ENCODE data around the gene PTPRK. TPM values are rescaled to one million over a fixed set of nuclear protein-coding genes. Genes with fewer than 3 reads are reported as not detected.

The PTPRK gene
- total and polyA plus RNA-seq, 9 of the 15 experiments (the other 6 are each of a cell fraction or from before 2014, with no cell fraction given): 0.04 to 0.51 TPM; not detected in 7

DNA sequence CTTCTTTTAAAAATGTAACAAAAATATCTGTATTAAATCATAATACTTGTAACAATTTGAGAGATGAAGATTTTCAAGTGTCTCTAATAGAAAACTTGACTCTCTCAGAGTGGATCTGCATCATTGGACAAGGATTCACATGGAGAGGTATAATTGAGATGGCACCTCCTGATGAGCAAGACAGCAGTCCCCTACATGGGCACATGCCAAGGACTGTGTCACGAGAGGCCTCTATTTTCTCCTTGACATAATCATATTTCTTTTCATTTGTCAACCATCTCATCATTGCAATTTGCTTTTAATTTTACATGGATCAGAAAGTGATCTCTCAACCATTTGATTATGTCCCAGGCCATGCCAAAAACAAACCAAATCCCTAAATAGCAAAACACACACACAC, 412.7 kb downstream of the PTPRK start (continued):
- TF ChIP-seq KLF10 (CRISPR knock-in tag; IDR thresholded peaks at IDR 0.05): no peak
- no peak for TF ChIP-seq MYBL2 (IDR thresholded peaks at IDR 0.05; ENCODE audit: low read depth)
- TF ChIP-seq MYBL2 (CRISPR knock-in tag; IDR thresholded peaks at IDR 0.05; ENCODE audit: borderline replicate concordance): no peak
- no peak for TF ChIP-seq ZNF212 (CRISPR knock-in tag; IDR thresholded peaks at IDR 0.05)

- H3K4me1 ChIP-seq (replicated peaks in 1 of 2; ENCODE audit: control insufficient read depth in 2 of 2, insufficient read depth in 2 of 2, low read length in 2 of 2): no peaks in the 10 kb centered on the region
- H4K20me1 ChIP-seq (replicated peaks; ENCODE audit: control insufficient read depth, insufficient read depth, low read length): no peaks in the 10 kb centered on the region
- BruUV-seq (replicated peaks): no TSS peak
- H3K27ac ChIP-seq (ENCODE audit: extremely low read depth, low read depth, low read length): no peak overlapping the region
- no peaks in the 10 kb centered on the region for H3K36me3 ChIP-seq (ENCODE audit: control insufficient read depth, insufficient read depth, low read length)
- ChIA-PET CTCF (ENCODE audit: low intra/inter-chr PET ratio) (interaction anchor here (0.6 kb wide), 1 partner anchor 139 kb away, joined by 3 read pairs; no protein-coding TSS in a partner anchor), POLR2A (no interaction called here)
- H2AFZ ChIP-seq (ENCODE audit: low read depth, low read length): no peak overlapping the region
- ATAC-seq (no peak), FAIRE-seq (no peak), DNase-seq (ENCODE audit: extremely low read depth in 1 of 4, low spot score in 3 of 4) (no peak)
- H3K27me3 ChIP-seq (ENCODE audit: control insufficient read depth in 2 of 2, insufficient read depth in 2 of 2, low read length in 2 of 2): no peaks in the 10 kb centered on the region
- intact Hi-C loops (cut with micrococcal nuclease) (no loop called here), in situ Hi-C loops (cut with MboI) (no loop called here)
- H3K9me3 ChIP-seq (replicated peaks; ENCODE audit: control insufficient read depth, insufficient read depth, low read depth, low read length): no peaks in the 10 kb centered on the region
- no peak overlapping the region for H3K4me3 ChIP-seq
- no peak overlapping the region for H3K4me2 ChIP-seq (ENCODE audit: insufficient read depth, low read length)
- no peaks in the 10 kb centered on the region for H3K9me1 ChIP-seq (ENCODE audit: control insufficient read depth, insufficient read depth, low read length)
- 0% methylated on average over 1 of the region's 1 CpG for WGBS (ENCODE audit: insufficient coverage, low coverage, missing lambda C conversion rate)
- H3K79me2 ChIP-seq (ENCODE audit: control insufficient read depth, insufficient read depth, low read length): no peaks in the 10 kb centered on the region
- H3K9ac ChIP-seq (ENCODE audit: insufficient read depth in 1 of 2, low read depth in 2 of 2, low read length in 2 of 2): no peak overlapping the region
- TF ChIP-seq SP2 (IDR thresholded peaks at IDR 0.05; ENCODE audit: extremely low read depth, low read depth, low read length, poor library complexity, severe bottlenecking) (no peak), ZNF311 (CRISPR knock-in tag; IDR thresholded peaks at IDR 0.05) (no peak), ZBTB11 (CRISPR knock-in tag; IDR thresholded peaks at IDR 0.05) (no peak), BDP1 (IDR thresholded peaks at IDR 0.05; ENCODE audit: insufficient read depth, insufficient read length) (no peak), ZNF717 (CRISPR knock-in tag; IDR thresholded peaks at IDR 0.05) (no peak), CHD4 (IDR thresholded peaks at IDR 0.05; ENCODE audit: insufficient read depth, insufficient replicate concordance, low read depth, low read length, poor library complexity, severe bottlenecking) (no peak), E2F1 (CRISPR knock-in tag; IDR thresholded peaks at IDR 0.05) (no peak), SMC3 (conservative IDR thresholded peaks at IDR 0.05; ENCODE audit: insufficient read depth, low read depth, low read length) (no peak)
- TF ChIP-seq, protein P1, sequence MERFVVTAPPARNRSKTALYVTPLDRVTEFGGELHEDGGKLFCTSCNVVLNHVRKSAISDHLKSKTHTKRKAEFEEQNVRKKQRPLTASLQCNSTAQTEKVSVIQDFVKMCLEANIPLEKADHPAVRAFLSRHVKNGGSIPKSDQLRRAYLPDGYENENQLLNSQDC (CRISPR knock-in tag; IDR thresholded peaks at IDR 0.05): no peak
- TF ChIP-seq, protein P2, sequence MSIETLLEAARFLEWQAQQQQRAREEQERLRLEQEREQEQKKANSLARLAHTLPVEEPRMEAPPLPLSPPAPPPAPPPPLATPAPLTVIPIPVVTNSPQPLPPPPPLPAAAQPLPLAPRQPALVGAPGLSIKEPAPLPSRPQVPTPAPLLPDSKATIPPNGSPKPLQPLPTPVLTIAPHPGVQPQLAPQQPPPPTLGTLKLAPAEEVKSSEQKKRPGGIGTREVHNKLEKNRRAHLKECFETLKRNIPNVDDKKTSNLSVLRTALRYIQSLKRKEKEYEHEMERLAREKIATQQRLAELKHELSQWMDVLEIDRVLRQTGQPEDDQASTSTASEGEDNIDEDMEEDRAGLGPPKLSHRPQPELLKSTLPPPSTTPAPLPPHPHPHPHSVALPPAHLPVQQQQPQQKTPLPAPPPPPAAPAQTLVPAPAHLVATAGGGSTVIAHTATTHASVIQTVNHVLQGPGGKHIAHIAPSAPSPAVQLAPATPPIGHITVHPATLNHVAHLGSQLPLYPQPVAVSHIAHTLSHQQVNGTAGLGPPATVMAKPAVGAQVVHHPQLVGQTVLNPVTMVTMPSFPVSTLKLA (conservative IDR thresholded peaks at IDR 0.05): no peak
Measured at GRCh38 chr6:128099571-128100197, 420.7 kb downstream of the PTPRK start.

All from K562 (cell line).